ENCODE measurements around the gene SOX8. TPM values are rescaled to one million over a fixed set of nuclear protein-coding genes. Genes with fewer than 3 reads are reported as not detected.

The SOX8 gene
- polyA plus RNA-seq, 1 experiment, result not detected

- H3K9me3 ChIP-seq (ENCODE audit: control insufficient read depth, insufficient read depth, low read length), result peaks cover 29% of the 10 kb centered on the region
- H3K4me3 ChIP-seq (ENCODE audit: low read depth, low read length), result peak within 1 kb of the TSS; percentile 80
- peak within 1 kb of the TSS; percentile 47 for H3K27ac ChIP-seq (ENCODE audit: low read depth, low read length)
- TF ChIP-seq CTCF (IDR thresholded peaks at IDR 0.05; ENCODE audit: low read depth, low read length), result no peak
- peaks cover 27% of the 10 kb centered on the region for H3K27me3 ChIP-seq (ENCODE audit: control insufficient read depth, insufficient read depth, low read length)
- POLR2A ChIA-PET, result no interaction called here
- peak; percentile 71 for DNase-seq (ENCODE audit: low read depth, low spot score)
- CTCF ChIA-PET, result no interaction called here
These were observed 10.6 kb upstream of the SOX8 start, which contains the start of gene LMF1 for GRCh38 chr16:970766-971581. LMF1 (minus strand) TSS chr16:970984; CDS start chr16:970980, 4 bp downstream.

DNA sequence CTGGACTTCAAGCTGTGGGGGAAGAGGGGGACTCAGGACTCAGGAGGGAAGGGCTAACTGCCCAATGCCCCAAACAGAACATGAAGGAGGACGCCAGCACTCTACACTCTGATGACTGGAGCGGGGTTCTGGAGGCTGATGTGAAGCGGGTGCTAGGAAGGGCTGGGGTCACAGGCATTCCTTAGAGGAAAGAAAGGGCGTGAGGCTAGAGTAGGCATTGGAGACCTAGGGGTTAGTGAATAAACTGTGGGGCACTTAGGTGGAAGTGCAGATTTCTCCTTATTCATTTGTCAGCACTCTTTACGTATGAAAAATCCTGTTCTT, 10.0 kb upstream of the SOX8 start:
- Histone ChIP-seq H3K9me3 (ENCODE audit: control insufficient read depth, insufficient read depth, low read length) (peaks cover 23% of the 10 kb centered on the region), H3K4me3 (ENCODE audit: low read depth, low read length) (no peak overlapping the region), H3K27ac (ENCODE audit: low read depth, low read length) (no peak overlapping the region), H3K27me3 (ENCODE audit: control insufficient read depth, insufficient read depth, low read length) (peaks cover 31% of the 10 kb centered on the region)
- ChIA-PET POLR2A (no interaction called here), CTCF (no interaction called here)
- no peak for TF ChIP-seq CTCF (IDR thresholded peaks at IDR 0.05; ENCODE audit: low read depth, low read length)
- DNase-seq (ENCODE audit: low read depth, low spot score), result no peak

DNA sequence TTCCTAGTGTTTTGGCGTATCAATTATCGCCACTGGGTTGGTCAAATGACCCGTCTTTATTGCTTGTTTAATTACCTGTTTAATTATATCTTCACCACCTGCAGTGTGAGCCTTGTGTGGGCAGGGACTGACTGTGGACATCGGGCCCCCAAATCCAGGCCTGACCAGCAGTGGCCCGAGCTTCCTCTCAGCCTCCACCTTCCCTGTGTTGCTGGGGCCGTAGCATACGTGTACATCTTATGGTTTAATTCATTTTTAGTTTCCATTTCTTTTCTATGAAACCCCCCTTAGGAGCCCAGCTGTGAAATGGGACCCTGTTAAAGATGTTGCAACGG, 9.6 kb upstream of the SOX8 start:
- peaks cover 20% of the 10 kb centered on the region for H3K9me3 ChIP-seq (ENCODE audit: control insufficient read depth, insufficient read depth, low read length)
- H3K27me3 ChIP-seq (ENCODE audit: control insufficient read depth, insufficient read depth, low read length), result peaks cover 34% of the 10 kb centered on the region
- no peak for TF ChIP-seq CTCF (IDR thresholded peaks at IDR 0.05; ENCODE audit: low read depth, low read length)
- POLR2A ChIA-PET, result no interaction called here
- H3K4me3 ChIP-seq (ENCODE audit: low read depth, low read length), result no peak overlapping the region
- DNase-seq (ENCODE audit: low read depth, low spot score), result no peak
- no peak overlapping the region for H3K27ac ChIP-seq (ENCODE audit: low read depth, low read length)
- CTCF ChIA-PET, result no interaction called here

DNA sequence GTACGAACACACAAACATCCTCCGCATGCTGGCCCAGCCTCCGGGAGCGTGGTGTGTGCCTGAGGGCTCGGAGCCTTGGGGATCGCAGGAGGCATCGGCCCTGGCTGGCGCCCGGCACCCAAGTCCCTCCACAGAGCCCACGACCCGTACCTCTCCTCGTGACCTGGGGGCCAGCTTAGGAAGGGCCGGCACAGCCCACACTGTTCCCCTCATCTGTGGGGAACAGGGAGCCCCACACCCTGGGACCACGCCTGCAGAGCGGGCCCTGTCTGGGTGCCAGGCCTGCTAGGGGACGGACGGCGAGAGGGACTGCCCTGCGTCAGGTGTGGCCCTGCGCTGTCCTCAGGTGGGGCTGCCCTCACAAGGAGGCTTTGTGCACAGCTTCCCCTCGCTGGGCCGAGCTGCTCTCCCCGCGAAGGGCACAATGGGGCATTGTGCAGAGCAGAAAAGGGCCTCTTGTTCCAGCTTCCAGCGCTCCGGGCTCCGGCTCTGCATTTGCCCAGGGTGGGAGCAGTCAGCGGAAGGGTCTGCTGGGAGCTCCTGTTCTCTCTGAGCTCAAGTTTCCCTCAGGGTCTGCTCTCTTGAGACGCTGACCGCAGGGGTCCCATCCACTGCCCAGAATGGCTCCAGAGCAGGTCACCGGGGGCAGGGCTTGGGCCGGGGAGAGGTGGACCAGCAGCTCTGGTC, 9.1 kb upstream of the SOX8 start:
- Histone ChIP-seq H3K9me3 (ENCODE audit: control insufficient read depth, insufficient read depth, low read length) (peaks cover 15% of the 10 kb centered on the region), H3K27ac (ENCODE audit: low read depth, low read length) (no peak overlapping the region), H3K4me3 (ENCODE audit: low read depth, low read length) (no peak overlapping the region), H3K27me3 (ENCODE audit: control insufficient read depth, insufficient read depth, low read length) (peaks cover 34% of the 10 kb centered on the region)
- POLR2A ChIA-PET, result no interaction called here
- CTCF ChIA-PET, result no interaction called here
- no peak for TF ChIP-seq CTCF (IDR thresholded peaks at IDR 0.05; ENCODE audit: low read depth, low read length)
- no peak for DNase-seq (ENCODE audit: low read depth, low spot score)

- Histone ChIP-seq H3K9me3 (ENCODE audit: control insufficient read depth, insufficient read depth, low read length) (peaks cover 9% of the 10 kb centered on the region), H3K27ac (ENCODE audit: low read depth, low read length) (no peak overlapping the region), H3K27me3 (ENCODE audit: control insufficient read depth, insufficient read depth, low read length) (peaks cover 37% of the 10 kb centered on the region), H3K4me3 (ENCODE audit: low read depth, low read length) (no peak overlapping the region)
- TF ChIP-seq CTCF (IDR thresholded peaks at IDR 0.05; ENCODE audit: low read depth, low read length), result no peak
- CTCF ChIA-PET, result no interaction called here
- POLR2A ChIA-PET, result no interaction called here
- no peak for DNase-seq (ENCODE audit: low read depth, low spot score)
These were observed 8.2 kb upstream of the SOX8 start for GRCh38 chr16:973366-973765.
